Brain microvascular endothelial cell (primary cell): ENCODE data around the gene PINLYP.

Experiments used
- DNase-seq: peaks from one replicate; pipeline ENCODE4 v3.0.0-alpha.2; 2020
- H3K27ac ChIP-seq: fragments of 250-450 bp; sonication (Bioruptor Pico); 2 replicates; pipeline ENCODE4 v1.5.1; 2020; ENCODE audit warnings: mild to moderate bottlenecking, moderate library complexity
- H3K27me3 ChIP-seq: fragments of 250-450 bp; sonication (Bioruptor Pico); replicated peaks from 2 replicates; pipeline ENCODE4 v1.5.1; 2020; ENCODE audit warnings: mild to moderate bottlenecking
- H3K36me3 ChIP-seq: fragments of 250-450 bp; sonication (Bioruptor Pico); replicated peaks from 2 replicates; pipeline ENCODE4 v1.5.1; 2020; ENCODE audit warnings: mild to moderate bottlenecking
- H3K4me3 ChIP-seq: 2 replicates; pipeline ENCODE4 v1.5.1; 2011; ENCODE audit warnings: low read depth, mild to moderate bottlenecking, control low read depth, low read length, moderate library complexity
- CTCF ChIP-seq: IDR thresholded peaks from 2 replicates; pipeline ENCODE4 v1.5.1; 2011; ENCODE audit warnings: low read depth, mild to moderate bottlenecking, moderate library complexity, low read length, control low read depth, inconsistent platforms; ENCODE audit errors: missing control alignments
- in situ Hi-C: cut with HindIII; loops from 2 replicates; pipeline ENCODE4 v1.10.0; 2017; ENCODE audit warnings: low sequenced_read_pairs, low pct_ligation_motif_present

PINLYP gene

GRCh38 chr19:43595605-43595998, 20.0 kb downstream of the PINLYP start:
- Histone ChIP-seq H3K27me3 (no peaks in the 10 kb centered on the region), H3K27ac (peak overlapping the region; percentile 100), H3K4me3 (peak overlapping the region; percentile 78), H3K36me3 (peaks cover 29% of the 10 kb centered on the region)
- DNase-seq, result no peak
- in situ Hi-C loops, result no loop called here
- TF ChIP-seq CTCF, result no peak

- Histone ChIP-seq H3K36me3 (peaks cover 28% of the 10 kb centered on the region), H3K27me3 (no peaks in the 10 kb centered on the region), H3K27ac (peak within 1 kb of the TSS; percentile 100), H3K4me3 (peak within 1 kb of the TSS; percentile 83)
- no peak for TF ChIP-seq CTCF
- DNase-seq, result peak; percentile 99
- in situ Hi-C loops, result no loop called here
Observed at GRCh38 chr19:43595999-43596841, 20.6 kb downstream of the PINLYP start, which contains the start of the genes IRGQ and ZNF576. Gene IRGQ, minus strand, starts transcription at chr19:43596134. Its CDS starts 796 bp downstream, at chr19:43595338. Gene ZNF576, plus strand, starts transcription at chr19:43596595. Its CDS starts 514 bp downstream, at chr19:43597109.

- Histone ChIP-seq H3K27ac (peak overlapping the region; percentile 100), H3K36me3 (peaks cover 26% of the 10 kb centered on the region), H3K27me3 (no peaks in the 10 kb centered on the region), H3K4me3 (peak overlapping the region; percentile 83)
- no peak for DNase-seq
- no peak for TF ChIP-seq CTCF
- in situ Hi-C loops, result no loop called here
Observed at GRCh38 chr19:43596842-43597461, 21.4 kb downstream of the PINLYP start.

GRCh38 chr19:43597876-43598275, 22.3 kb downstream of the PINLYP start:
- H3K27ac ChIP-seq, result no peak overlapping the region

More at GRCh38 chr19:43597876-43598275, 22.3 kb downstream of the PINLYP start:
- DNase-seq, result no peak
- peaks cover 17% of the 10 kb centered on the region for H3K36me3 ChIP-seq
- H3K4me3 ChIP-seq, result no peak overlapping the region
- no peaks in the 10 kb centered on the region for H3K27me3 ChIP-seq
- no peak for TF ChIP-seq CTCF
- in situ Hi-C loops, result no loop called here
